GM23248 (cell line): ENCODE measurements around the gene LYZL6.

Experiments
- EZH2 ChIP-seq: fragments of 200-600 bp; sonication (generic); IDR thresholded peaks from 2 replicates; pipeline ENCODE4 v1.6.1; 2018; ENCODE audit warnings: antibody characterized with exemption, mild to moderate bottlenecking; ENCODE audit not compliant: insufficient read depth, poor library complexity, severe bottlenecking
- EZH2phosphoT487 ChIP-seq: fragments of 200-600 bp; sonication (generic); IDR thresholded peaks from 2 replicates; pipeline ENCODE4 v1.6.1; 2018; ENCODE audit warnings: antibody characterized with exemption, moderate library complexity, mild to moderate bottlenecking, low read depth; ENCODE audit not compliant: insufficient read depth

DNA sequence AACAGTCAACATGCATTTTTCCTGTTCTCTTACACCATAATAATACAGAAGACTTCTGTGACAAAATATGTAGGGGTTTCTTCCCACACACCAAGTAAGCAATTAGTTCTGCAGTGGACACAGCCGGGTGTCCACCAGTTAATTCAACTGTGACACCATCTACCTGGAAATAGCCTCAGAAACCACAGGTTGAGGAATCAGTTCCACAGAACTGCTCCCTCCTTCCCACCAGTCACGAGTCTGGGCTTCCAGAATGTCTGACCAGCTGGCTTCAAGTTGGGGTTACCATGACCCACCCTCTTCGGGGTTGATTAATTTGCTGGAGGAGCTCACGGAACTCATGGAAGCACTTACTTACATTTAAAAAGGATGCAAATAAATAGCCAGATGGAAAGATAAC, 49.8 kb downstream of the LYZL6 start:
- TF ChIP-seq EZH2phosphoT487 (no peak), EZH2 (no peak)
